HEK293 (cell line): ENCODE measurements around the gene KRTAP22-1.

Experiments used
- CTCF ChIP-seq: fragments of 450-650 bp; formaldehyde crosslinking; IDR thresholded peaks from 2 replicates; pipeline ENCODE4 v1.5.1; 2016; ENCODE audit warnings: missing biosample characterization, missing genetic modification characterization
- EGR2 ChIP-seq: fragments of 450-650 bp; formaldehyde crosslinking; IDR thresholded peaks from 2 replicates; pipeline ENCODE4 v1.5.1; 2016; ENCODE audit warnings: low read depth, missing biosample characterization, missing genetic modification characterization
- HOXA7 ChIP-seq: sonication (generic); formaldehyde crosslinking; IDR thresholded peaks from 2 replicates; pipeline ENCODE4 v1.8.1; 2022; ENCODE audit warnings: missing genetic modification reagents, borderline replicate concordance
- KLF16 ChIP-seq: fragments of 450-650 bp; formaldehyde crosslinking; IDR thresholded peaks from 2 replicates; pipeline ENCODE4 v1.5.1; 2017; ENCODE audit warnings: missing biosample characterization, missing genetic modification characterization
- PRDM10 ChIP-seq: fragments of 450-650 bp; formaldehyde crosslinking; IDR thresholded peaks from 2 replicates; pipeline ENCODE4 v1.5.1; 2016; ENCODE audit warnings: missing biosample characterization, missing genetic modification characterization
- YY1 ChIP-seq: fragments of 450-650 bp; formaldehyde crosslinking; IDR thresholded peaks from 2 replicates; pipeline ENCODE4 v1.5.1; 2018; ENCODE audit warnings: missing biosample characterization, missing genetic modification characterization
- ZFHX2 ChIP-seq: fragments of 450-650 bp; formaldehyde crosslinking; conservative IDR thresholded peaks from 2 replicates; pipeline ENCODE4 v1.5.1; 2016; ENCODE audit warnings: missing biosample characterization, missing genetic modification characterization
- ZNF221 ChIP-seq: fragments of 450-650 bp; formaldehyde crosslinking; IDR thresholded peaks from 2 replicates; pipeline ENCODE4 v1.5.1; 2017; ENCODE audit warnings: missing biosample characterization, missing genetic modification characterization, borderline replicate concordance
- ZNF24 ChIP-seq: fragments of 450-650 bp; formaldehyde crosslinking; IDR thresholded peaks from 2 replicates; pipeline ENCODE4 v1.5.1; 2016; ENCODE audit warnings: missing biosample characterization, missing genetic modification characterization
- ZNF501 ChIP-seq: fragments of 450-650 bp; formaldehyde crosslinking; IDR thresholded peaks from 2 replicates; pipeline ENCODE4 v1.5.1; 2016; ENCODE audit warnings: missing biosample characterization, missing genetic modification characterization
- ZNF558 ChIP-seq: fragments of 450-650 bp; formaldehyde crosslinking; IDR thresholded peaks from 2 replicates; pipeline ENCODE4 v1.5.1; 2016; ENCODE audit warnings: missing biosample characterization, missing genetic modification characterization
- ZNF571 ChIP-seq: fragments of 450-650 bp; formaldehyde crosslinking; IDR thresholded peaks from 2 replicates; pipeline ENCODE4 v1.5.0; 2017; ENCODE audit warnings: missing biosample characterization, missing genetic modification characterization

GRCh38 chr21:30620080-30620479 is 19.2 kb downstream of the KRTAP22-1 start:
- TF ChIP-seq PRDM10 (tag by site-specific recombination) (no peak), ZNF501 (tag by site-specific recombination) (no peak), CTCF (no peak), KLF16 (no peak), ZNF558 (tag by site-specific recombination) (no peak), YY1 (tag by site-specific recombination) (no peak), EGR2 (tag by site-specific recombination) (no peak), ZNF24 (tag by site-specific recombination) (no peak), ZNF221 (no peak), ZNF571 (tag by site-specific recombination) (no peak), HOXA7 (CRISPR knock-in tag) (no peak), ZFHX2 (tag by site-specific recombination) (no peak)
